GM21529 (cell line): ENCODE data around the gene TRAK1.
A peak's percentile ranks its signal among the peaks of the same experiment; 100 is the strongest.
"Not testable (repeated sequence)": the region's sequence is repeated elsewhere in the genome, so short reads cannot be mapped to it uniquely, and the experiment has no call there.

Experiments used
- ATAC-seq: cut with Tn5 transposase; IDR thresholded peaks from one replicate; pipeline ENCODE4 v1.9.1; 2021; ENCODE audit not compliant: unreplicated experiment

Gene TRAK1

DNA sequence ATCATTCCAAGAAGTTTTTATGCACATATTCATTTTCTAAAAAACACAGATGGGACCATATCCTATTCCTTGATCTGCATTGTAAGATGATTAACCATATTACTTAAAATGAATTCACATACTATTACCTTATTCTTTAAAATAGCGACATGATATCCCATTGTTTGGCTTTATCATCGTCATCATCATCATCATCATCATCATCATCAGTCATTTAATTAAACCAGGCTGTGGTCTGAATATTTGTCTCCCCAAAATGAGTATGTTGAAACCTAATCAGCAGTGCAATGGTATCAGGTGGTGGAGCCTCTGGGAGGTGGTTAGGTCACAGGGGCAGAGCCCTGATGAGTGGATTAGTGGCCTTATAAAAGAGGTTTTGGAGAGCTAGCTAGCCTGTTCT is 4.4 kb downstream of the TRAK1 start:
- no peak for ATAC-seq

DNA sequence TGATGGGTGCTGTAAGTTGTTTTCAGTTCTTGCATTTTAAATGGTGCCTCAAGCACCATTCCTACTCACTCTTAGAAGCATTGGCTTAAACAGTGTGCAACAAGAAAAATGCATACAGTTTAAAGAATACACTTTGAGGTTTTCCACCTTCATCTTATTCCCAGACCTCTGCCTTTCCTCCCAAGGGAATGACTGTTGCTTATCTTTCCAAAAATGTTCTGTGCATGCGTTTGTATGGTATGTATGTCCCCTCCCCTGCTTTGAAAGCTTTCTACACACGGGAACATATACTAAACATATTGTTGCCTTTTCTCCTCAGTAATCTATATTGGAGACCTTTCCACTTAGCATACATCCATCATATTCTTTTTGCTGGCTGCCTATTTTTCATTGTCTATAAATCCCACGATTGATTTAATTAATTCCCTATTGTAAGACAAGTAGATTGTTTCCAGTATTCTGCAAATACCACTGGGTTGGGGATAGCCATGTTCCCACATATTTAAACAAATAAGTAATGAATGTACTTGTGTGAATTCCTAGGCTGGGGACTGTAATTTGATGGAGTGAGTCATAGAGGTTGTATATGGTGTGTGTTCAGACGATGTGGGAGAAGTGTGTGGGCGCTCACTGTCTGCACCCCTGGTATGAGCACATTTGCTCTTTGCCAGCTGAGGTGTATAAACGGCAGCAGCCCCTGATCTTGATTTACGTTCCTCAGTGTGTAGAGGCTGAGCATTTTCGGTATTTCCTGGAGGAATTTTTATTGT is 5.8 kb downstream of the TRAK1 start:
- ATAC-seq, result no peak

- no peak for ATAC-seq
Observed at GRCh38 chr3:42097566-42097946, 6.4 kb downstream of the TRAK1 start.

DNA sequence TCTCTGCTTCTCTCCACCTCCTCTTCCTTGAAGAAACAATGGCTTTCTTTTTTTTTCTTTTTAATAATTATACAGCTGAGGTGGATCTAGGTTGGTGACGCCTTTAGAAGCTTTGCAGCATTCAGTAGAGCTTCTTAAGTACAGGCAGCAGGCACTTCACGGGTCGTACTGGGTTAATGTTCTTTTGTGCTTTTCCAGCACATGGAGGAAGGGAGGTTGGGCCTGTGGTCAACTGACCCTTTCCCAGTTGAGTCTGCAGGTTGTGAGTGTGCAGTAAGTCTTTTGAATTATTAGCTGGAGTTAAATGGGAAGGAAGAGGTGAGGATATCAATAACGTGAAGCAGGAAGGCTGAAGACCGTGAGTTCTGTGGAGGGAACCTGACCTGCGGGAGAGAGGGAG is 7.0 kb downstream of the TRAK1 start:
- ATAC-seq, result no peak

DNA sequence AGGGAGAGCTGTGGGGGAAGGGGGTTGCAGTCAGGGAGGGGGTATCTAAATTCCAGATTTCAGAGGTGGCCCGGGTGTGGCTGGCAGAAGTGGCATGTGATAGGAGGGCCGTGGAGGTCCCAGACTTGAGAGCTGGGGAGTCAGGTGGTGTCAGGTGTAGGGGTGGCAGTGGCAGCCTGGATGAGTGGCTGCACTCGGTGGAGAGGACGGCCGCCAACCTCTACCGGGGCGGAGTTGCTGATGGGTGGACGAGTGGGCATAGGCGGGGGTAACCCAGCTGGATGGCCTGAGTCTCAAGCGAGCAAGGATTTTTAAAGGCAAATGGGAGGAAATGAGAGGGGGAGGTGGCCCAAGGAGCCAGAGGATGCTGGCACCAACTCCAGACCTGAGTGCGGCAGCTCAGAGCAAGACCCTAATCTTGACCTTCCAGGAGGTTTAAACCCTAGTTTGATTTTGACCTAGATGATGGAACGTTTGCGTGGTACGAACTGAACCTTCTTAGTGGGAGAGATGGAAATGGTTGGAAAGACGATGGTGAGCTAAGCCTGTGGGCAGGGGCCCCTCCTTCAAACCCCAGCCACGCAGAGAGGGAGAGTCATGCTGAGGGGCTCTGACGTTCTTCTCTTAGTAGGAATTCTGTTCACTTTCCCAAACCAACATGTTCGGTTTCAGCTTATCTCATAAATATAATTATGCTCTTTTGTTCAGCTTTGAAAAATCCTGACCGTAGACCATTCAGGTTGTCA is 8.0 kb downstream of the TRAK1 start:
- ATAC-seq, result no peak

- no peak for ATAC-seq
Observed at GRCh38 chr3:42101048-42101447, 9.9 kb downstream of the TRAK1 start.

GRCh38 chr3:42101481-42101880 is 10.3 kb downstream of the TRAK1 start:
- no peak for ATAC-seq

- ATAC-seq, result no peak
Observed at GRCh38 chr3:42102571-42102970, 11.4 kb downstream of the TRAK1 start.

- ATAC-seq, result not testable (repeated sequence)
Observed at GRCh38 chr3:42103921-42104665, 12.9 kb downstream of the TRAK1 start.

DNA sequence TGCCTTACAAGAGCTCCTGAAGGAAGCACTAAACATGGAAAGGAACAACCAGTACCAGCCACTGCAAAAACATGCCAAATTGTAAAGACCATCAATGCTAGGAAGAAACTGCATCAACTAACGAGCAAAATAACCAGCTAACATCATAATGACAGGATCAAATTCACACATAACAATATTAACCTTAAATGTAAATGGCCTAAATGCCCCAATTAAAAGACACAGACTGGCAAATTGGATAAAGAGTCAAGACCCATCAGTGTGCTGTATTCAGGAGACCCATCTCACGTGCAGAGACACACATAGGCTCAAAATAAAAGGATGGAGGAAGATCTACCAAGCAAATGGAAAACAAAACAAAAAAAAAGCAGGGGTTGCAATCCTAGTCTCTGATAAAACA is 14.8 kb downstream of the TRAK1 start:
- not testable (repeated sequence) for ATAC-seq

DNA sequence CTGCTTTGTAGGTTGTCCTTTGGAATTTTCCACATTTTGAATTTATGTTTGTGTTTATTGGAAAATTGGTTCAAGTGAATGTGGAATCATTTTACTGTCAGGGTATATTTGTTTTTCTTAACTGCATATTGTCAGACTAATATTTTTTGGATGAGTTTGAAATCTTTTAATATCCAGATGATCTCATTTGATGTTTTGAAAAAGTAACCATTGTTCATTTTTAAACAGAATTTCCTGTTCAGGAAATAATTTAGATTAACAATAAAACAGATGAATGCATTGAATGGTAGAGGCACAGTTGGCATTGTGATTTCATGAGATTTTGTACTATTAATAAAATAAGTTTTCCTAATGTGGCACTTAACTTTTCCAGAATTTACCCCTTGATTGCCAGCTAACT is 15.5 kb downstream of the TRAK1 start:
- ATAC-seq, result no peak

DNA sequence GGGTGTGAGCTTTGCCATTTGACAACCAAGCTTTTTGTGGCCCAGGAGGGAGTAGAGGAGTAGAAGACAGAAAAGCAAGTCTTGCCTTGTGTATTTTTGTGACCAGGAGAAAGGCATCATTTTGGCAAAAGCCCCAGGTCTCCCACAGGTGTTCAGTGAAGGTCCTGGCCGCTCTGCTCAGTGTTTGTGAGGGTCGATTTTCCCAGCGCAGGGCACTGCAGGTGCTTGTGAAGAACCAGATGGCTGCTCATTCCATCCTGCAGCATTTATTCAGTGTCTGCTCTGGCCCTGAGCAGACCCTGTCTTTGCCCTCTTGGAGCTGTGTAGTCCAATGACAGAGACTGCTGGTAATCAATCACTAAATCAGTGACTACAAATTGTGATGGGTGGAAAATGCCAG is 19.5 kb downstream of the TRAK1 start:
- no peak for ATAC-seq

GRCh38 chr3:42114130-42114725 is 23.1 kb downstream of the TRAK1 start:
- no peak for ATAC-seq

DNA sequence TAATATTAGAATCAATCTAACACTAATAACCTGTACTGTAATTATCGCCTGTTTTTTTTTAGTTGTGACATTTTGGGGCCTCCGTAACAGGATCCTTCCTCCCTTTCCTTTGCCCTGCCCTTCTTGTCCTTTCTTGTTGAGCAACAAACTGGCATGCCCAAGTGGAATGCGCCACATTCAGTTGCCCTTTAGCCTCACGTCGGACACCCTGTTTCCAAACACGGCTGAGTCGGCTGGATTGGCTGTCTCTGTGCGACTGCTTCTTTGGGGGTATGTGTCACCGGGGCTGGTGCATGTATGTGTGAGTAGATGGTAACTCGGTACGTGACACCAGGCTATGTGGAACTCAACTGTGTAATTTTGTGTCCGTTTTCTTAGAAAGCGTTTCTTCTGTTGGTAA is 24.1 kb downstream of the TRAK1 start:
- no peak for ATAC-seq

DNA sequence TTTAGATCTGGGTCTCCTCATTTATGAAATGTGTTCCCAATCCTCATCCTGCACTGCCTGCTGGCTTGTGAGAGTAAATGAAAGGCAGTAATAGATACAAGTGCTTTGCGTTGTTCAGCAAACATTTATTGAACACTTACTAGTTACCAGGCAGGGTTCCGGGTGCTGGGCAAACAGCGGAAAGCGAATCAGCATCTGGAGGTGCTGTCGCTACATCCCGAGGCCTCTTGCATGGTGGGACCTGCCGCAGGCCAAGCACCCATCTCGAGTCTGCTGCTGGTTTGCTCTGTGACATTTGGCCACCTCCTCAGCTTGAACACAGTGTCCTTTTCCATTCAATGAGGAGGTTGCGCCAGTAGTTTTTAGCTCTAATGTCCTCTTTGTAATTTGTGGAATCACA is 24.8 kb downstream of the TRAK1 start:
- no peak for ATAC-seq

GRCh38 chr3:42116466-42116865 is 25.3 kb downstream of the TRAK1 start:
- ATAC-seq, result no peak

DNA sequence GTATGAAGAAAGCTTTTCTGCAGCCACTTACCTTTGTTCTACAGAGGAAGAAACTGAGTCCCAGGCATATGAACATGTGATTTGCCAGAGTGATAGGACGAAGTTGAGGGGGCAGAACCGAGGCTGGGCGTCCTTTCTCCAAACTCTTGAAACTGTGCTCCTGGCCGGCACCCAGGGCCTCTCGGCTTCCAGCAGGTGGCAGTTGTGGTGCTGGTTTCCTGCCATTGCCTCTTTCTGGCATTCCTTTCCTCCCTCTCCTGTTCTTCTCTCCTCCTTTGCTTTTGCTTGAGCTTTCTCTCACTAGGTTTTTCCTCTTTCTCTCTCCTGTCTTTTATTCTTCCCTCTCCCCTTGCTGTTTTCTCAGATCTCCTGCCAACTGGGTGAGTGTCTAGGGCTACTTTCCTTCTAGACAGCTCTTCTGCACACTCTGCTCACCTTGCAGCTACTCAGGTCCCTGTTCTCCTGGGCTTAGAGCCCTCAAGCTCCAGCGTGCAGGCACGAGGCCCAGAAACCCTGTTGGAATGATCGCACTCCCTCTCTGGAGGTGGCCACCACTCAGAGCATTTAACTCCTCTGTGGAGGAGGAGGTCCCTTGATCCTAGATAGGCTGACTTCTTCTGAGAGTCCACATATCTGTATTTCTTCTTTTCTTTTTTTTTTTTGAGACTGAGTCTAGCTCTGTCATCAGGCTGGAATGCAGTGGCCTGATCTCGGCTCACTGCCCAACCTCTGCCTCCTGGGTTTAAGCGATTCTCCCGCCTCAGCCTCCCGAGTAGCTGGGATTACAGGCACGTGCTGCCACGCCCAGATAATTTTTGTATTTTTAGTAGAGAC is 26.2 kb downstream of the TRAK1 start:
- ATAC-seq, result no peak

DNA sequence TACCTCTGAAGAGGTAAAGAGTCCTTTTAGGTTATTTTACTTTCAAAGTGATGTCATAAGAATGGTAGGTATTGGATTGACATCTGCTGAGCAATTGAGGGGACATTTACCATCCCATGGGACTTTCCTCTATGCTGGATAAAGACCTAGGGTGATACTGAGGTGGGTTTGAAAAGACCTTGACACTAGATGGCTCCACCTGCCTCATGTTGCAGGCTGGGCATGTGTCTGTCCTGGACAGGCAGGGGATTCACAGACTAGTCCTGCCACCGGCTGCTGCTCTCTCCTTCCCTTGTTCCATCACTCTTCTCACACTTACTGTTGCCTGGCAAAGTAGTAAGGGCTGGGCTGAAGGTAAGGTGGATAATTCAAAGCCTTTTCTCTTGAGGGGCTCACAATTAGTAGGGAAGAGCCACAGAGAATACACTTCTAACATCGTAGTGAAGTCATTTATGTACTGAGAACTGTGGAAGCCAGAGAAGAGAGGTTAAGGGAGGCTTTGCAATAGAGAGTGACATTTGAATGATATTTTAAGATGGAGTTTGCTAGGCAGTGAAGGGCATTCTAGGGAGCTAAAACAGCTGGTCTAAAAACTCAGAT is 27.7 kb downstream of the TRAK1 start:
- ATAC-seq, result peak; percentile 75

DNA sequence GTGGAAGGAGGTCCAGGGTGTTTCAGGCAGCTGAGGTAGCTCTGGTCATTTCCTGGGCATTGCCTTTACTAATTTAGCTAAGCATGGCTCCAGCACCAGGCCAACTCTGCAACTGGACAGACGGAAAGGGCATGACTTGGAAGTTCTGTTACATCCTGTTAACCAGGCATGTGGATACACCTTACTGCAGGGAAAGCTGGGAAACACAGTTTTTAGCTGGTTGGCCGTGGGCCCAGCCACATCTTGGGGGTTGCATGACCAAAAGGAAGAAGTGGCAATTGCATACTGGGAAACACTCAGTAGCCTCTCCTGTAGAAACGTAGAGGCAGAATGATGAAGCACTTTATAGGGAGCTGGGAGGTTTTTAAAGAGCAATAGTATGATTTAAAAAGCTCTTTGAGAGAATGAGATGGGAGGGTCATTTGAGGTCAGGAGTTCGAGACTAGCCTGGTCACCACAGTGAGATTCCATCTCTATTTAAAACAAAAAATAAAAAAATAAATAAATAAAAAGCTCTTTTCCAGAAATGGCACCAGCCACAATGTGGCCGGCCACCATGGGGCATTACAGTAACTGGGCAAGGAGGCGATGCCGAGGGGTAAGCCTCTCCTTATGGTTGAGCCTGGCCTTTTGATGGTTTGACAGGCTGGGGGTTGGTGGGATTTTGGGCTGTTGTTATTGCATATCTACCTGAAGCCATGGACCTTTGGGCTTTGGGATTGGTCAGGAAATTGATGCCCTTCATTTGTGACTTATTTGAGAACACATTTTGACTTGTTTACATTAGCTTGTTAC is 28.6 kb downstream of the TRAK1 start:
- no peak for ATAC-seq
